ENCODE data around the gene ASAP3.

- TF ChIP-seq, protein P1, sequence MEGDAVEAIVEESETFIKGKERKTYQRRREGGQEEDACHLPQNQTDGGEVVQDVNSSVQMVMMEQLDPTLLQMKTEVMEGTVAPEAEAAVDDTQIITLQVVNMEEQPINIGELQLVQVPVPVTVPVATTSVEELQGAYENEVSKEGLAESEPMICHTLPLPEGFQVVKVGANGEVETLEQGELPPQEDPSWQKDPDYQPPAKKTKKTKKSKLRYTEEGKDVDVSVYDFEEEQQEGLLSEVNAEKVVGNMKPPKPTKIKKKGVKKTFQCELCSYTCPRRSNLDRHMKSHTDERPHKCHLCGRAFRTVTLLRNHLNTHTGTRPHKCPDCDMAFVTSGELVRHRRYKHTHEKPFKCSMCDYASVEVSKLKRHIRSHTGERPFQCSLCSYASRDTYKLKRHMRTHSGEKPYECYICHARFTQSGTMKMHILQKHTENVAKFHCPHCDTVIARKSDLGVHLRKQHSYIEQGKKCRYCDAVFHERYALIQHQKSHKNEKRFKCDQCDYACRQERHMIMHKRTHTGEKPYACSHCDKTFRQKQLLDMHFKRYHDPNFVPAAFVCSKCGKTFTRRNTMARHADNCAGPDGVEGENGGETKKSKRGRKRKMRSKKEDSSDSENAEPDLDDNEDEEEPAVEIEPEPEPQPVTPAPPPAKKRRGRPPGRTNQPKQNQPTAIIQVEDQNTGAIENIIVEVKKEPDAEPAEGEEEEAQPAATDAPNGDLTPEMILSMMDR (IDR thresholded peaks at IDR 0.05; ENCODE audit: low read depth, low read length) = no peak
- no peak for TF ChIP-seq EZH2phosphoT487 (IDR thresholded peaks at IDR 0.05; ENCODE audit: low read depth)
Measured at GRCh38 chr1:23522244-23522982, 38.4 kb upstream of the ASAP3 start.
